Measurements from ENCODE around the gene NR1D2. TPM values are rescaled to one million over a fixed set of nuclear protein-coding genes. Genes with fewer than 3 reads are reported as not detected.
A peak's percentile ranks its signal among the peaks of the same experiment; 100 is the strongest.

Gene NR1D2
- total and polyA plus RNA-seq, 2 of the 13 experiments (the other 11 are each of a cell fraction or from before 2014, with no cell fraction given) = 5.3 to 8.1 TPM

DNA sequence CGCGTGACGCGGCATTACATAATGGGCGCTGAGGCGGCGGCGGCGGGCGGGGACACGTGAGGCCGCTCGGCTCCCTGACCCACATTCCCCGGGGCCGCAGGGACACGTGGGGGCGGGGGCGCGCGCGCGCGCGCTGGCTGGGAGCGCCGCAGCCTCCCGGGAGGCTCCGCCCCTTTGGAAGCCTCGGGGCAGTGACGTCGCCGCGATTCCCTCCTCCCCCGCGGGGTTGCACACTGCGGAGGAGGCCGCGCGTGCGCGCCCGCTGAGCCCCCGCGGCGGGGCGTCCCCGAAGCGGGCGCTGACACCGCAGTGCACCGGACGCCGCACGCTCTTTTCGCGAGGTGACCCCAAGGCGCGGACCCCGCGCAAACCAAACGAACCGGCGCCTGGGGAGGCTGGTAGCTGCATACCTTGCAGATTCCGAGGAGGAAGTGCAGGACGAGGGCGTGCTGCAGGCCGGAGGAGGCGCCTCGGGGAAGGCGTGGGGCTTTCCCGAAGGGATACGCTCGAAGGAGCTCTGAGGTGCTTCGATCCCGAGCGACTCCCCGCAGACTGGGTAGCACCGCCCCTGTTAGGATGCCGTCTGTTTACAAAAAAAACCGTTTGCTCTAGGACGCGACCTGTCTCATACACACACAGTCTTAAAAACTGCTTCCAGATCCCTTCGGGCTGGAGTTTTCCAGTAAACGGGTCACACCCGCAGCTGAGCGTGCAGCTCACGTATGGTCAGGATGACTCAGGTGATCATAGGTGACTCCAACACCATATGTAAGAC is 1.0 kb downstream of the NR1D2 start (continued):
- peak; percentile 86 for TF ChIP-seq FOXC1 (CRISPR knock-in tag; IDR thresholded peaks at IDR 0.05; ENCODE audit: borderline replicate concordance)
- TF ChIP-seq, protein P1, sequence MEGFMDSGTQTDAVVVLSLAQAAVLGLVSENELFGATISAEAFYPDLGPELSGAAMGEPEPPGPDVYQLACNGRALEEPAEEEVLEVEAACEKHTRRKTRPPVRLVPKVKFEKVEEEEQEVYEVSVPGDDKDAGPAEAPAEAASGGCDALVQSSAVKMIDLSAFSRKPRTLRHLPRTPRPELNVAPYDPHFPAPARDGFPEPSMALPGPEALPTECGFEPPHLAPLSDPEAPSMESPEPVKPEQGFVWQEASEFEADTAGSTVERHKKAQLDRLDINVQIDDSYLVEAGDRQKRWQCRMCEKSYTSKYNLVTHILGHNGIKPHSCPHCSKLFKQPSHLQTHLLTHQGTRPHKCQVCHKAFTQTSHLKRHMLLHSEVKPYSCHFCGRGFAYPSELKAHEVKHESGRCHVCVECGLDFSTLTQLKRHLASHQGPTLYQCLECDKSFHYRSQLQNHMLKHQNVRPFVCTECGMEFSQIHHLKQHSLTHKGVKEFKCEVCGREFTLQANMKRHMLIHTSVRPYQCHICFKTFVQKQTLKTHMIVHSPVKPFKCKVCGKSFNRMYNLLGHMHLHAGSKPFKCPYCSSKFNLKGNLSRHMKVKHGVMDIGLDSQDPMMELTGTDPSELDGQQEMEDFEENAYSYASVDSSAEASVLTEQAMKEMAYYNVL (CRISPR knock-in tag; IDR thresholded peaks at IDR 0.05; ENCODE audit: borderline replicate concordance) = no peak; the same call in 1 of the 2 replicates
- no peak for TF ChIP-seq GZF1 (CRISPR knock-in tag; IDR thresholded peaks at IDR 0.05)
- TF ChIP-seq, protein P2, sequence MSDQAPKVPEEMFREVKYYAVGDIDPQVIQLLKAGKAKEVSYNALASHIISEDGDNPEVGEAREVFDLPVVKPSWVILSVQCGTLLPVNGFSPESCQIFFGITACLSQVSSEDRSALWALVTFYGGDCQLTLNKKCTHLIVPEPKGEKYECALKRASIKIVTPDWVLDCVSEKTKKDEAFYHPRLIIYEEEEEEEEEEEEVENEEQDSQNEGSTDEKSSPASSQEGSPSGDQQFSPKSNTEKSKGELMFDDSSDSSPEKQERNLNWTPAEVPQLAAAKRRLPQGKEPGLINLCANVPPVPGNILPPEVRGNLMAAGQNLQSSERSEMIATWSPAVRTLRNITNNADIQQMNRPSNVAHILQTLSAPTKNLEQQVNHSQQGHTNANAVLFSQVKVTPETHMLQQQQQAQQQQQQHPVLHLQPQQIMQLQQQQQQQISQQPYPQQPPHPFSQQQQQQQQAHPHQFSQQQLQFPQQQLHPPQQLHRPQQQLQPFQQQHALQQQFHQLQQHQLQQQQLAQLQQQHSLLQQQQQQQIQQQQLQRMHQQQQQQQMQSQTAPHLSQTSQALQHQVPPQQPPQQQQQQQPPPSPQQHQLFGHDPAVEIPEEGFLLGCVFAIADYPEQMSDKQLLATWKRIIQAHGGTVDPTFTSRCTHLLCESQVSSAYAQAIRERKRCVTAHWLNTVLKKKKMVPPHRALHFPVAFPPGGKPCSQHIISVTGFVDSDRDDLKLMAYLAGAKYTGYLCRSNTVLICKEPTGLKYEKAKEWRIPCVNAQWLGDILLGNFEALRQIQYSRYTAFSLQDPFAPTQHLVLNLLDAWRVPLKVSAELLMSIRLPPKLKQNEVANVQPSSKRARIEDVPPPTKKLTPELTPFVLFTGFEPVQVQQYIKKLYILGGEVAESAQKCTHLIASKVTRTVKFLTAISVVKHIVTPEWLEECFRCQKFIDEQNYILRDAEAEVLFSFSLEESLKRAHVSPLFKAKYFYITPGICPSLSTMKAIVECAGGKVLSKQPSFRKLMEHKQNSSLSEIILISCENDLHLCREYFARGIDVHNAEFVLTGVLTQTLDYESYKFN (CRISPR knock-in tag; conservative IDR thresholded peaks at IDR 0.05) = peak; percentile 47
- no peak for TF ChIP-seq HOXA7 (CRISPR knock-in tag; IDR thresholded peaks at IDR 0.05)
- TF ChIP-seq, protein P3, sequence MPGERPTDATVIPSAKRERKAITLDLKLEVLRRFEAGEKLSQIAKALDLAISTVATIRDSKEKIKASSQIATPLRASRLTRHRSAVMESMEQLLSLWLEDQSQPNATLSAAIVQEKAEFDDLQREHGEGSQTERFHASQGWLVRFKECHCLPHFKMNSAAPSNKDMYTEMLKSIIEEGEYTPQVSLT (CRISPR knock-in tag; IDR thresholded peaks at IDR 0.05; ENCODE audit: borderline replicate concordance, low read depth) = 0 out of 2 replicates have a peak, but pooled peaks have one; percentile 57
- TF ChIP-seq ZBTB21 (CRISPR knock-in tag; IDR thresholded peaks at IDR 0.05) = no peak
- TF ChIP-seq, protein P4, sequence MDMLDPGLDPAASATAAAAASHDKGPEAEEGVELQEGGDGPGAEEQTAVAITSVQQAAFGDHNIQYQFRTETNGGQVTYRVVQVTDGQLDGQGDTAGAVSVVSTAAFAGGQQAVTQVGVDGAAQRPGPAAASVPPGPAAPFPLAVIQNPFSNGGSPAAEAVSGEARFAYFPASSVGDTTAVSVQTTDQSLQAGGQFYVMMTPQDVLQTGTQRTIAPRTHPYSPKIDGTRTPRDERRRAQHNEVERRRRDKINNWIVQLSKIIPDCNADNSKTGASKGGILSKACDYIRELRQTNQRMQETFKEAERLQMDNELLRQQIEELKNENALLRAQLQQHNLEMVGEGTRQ (IDR thresholded peaks at IDR 0.05; ENCODE audit: low read depth, low read length) = peak; percentile 81
- TF ChIP-seq, protein P4 (CRISPR knock-in tag; IDR thresholded peaks at IDR 0.05; ENCODE audit: borderline replicate concordance) = peak; percentile 37
- TF ChIP-seq PHF21A (CRISPR knock-in tag; IDR thresholded peaks at IDR 0.05) = peak; percentile 66
- no peak for TF ChIP-seq TBX3 (IDR thresholded peaks at IDR 0.05; ENCODE audit: borderline replicate concordance)
- TF ChIP-seq, protein P5, sequence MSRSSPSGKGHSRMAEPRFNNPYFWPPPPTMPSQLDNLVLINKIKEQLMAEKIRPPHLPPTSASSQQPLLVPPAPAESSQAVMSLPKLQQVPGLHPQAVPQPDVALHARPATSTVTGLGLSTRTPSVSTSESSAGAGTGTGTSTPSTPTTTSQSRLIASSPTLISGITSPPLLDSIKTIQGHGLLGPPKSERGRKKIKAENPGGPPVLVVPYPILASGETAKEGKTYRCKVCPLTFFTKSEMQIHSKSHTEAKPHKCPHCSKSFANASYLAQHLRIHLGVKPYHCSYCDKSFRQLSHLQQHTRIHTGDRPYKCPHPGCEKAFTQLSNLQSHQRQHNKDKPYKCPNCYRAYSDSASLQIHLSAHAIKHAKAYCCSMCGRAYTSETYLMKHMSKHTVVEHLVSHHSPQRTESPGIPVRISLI (CRISPR knock-in tag; IDR thresholded peaks at IDR 0.05; ENCODE audit: borderline replicate concordance) = peak; percentile 48; the same call in 1 of the 2 replicates
- no peak for TF ChIP-seq ATF7 (IDR thresholded peaks at IDR 0.05)
- peak; percentile 58; the same call in 1 of the 2 replicates for TF ChIP-seq ATF7 (CRISPR knock-in tag; IDR thresholded peaks at IDR 0.05)
- TF ChIP-seq ZNF766 (CRISPR knock-in tag; IDR thresholded peaks at IDR 0.05; ENCODE audit: borderline replicate concordance) = no peak
- peak; percentile 62; the same call in 1 of the 2 replicates for TF ChIP-seq TARDBP (CRISPR knock-in tag; IDR thresholded peaks at IDR 0.05)
- TF ChIP-seq ZNF670 (CRISPR knock-in tag; IDR thresholded peaks at IDR 0.05; ENCODE audit: borderline replicate concordance) = peak; percentile 89

All from HepG2 (cell line).